Fibroblast of peridontal ligament (primary cell): ENCODE measurements around the gene CLDN24.
A peak's percentile ranks its signal among the peaks of the same experiment; 100 is the strongest.

Experiments used
- DNase-seq: peaks from one replicate; pipeline ENCODE4 v3.0.0-alpha.2; 2010; ENCODE audit errors: extremely low read depth

The CLDN24 gene

DNA sequence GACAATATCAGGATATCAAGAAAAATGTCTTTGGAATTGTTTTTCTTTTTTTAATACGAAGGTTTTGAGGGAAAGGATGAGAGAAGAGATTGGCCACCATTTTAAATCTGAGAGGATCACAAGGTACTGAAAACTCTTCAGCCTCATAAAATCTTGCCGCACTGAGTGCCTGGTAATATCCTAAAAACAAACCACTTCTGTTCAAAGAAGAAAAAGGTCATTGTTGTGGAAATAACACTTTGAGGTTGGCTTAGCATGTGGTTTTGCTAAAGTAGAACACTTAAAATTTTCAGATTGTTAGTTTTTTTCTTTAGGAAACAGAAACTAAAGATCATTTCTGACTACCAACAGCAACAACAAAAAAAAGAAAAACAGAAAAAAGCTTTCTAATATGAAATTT lies 1.1 kb downstream of the CLDN24 start:
- DNase-seq = no peak

DNA sequence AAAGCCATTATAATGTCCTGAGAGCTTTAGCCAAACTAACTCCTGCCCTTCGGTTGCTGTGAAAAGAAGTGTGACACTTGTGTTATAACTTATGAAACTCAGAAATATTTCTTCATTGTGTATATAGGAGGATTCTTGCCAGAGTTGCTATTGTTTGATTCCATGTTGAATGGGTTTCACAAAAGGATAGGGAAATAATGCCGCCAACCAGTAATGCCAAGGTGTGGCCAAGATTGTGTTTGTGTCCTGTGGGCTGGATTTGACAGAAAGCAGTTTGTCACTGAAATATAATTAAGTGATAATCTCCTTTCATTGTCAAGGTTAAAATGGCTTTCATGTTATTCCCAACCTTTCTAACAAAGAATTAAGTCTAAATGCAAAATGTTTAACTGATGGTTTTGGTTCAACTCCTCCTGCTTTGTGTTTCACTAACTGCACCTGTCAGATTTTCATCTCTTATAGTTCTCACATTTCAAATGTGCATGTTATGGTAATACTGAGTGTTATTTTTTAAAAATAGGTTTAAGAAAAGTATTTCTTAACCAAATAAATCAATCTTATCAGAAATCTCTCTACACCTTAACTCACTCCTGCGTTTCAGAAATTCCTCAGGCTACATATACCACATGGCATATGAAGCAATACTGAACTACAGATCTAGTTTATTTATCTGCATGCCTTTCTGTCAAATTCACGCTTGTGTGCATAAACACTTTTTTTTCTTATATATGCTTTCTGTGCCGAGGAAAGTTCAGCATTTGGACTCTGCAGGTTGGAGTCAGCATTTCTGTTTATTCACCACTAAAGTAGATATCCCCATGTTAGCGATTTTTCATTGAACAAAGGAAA lies 1.8 kb downstream of the CLDN24 start, which contains the start of gene CLDN22:
Gene CLDN22, minus strand, starts transcription at position 66 of the 849 bp plus-strand sequence. Its CDS starts 58 bp downstream, at position 8.
- no peak for DNase-seq

DNA sequence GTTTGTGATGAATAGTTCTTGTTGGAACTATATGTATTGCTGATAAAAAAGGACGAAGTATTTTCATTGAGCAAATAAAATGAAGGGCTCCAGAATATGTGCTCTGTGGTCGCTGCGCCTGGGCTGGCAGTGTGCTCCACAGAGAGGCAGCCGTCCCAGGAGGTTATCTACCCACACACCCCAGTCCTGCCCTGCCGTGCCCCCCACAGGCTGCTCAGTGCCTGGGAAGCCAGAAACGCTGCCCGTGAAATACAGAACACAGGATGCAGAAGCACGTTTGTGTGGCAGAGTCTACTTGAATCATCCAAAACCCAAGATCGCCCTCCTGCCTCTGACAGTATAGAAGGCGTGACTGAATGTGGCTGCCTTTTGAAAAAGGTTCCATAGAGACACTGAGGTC lies 3.6 kb downstream of the CLDN24 start:
- no peak for DNase-seq

DNA sequence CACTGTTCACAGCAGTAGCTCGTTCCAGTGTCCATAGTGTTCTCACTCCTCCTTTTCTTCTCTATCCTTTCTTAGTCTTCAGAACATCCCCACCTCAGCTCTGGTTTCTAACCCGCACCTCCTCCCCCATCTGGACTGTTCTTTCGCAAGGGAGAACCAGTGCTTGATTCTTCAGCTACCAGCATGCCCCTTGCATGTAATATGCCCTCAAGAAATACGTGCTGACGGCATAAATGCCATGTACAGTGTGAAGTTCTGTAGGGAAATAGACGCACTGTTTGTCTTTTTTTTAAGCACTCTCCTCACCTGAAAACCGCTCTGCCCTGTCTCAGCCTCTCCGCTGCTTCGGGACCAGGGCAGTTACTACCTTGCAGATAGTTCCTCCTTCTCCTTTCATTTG lies 7.4 kb downstream of the CLDN24 start:
- DNase-seq = no peak

DNA sequence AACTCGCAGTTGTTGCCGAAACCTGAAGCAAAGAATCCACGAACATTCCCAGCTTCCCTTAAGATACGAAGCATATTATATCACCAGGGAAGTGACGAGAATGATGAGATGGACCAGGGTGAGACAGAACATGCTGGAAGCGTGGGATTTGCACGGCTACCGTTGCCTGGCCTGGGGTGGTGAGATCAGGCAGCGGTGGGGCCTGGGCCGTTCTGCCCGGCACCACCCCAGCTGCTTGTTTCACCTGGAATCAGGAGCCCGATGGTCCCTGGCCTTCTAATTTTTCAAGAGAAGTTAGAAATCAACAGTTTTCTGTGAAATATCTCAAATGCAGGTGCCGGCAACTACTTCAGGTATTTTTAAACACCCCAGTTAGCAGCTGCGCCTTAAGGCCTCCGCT lies 7.9 kb downstream of the CLDN24 start:
- DNase-seq = no peak

DNA sequence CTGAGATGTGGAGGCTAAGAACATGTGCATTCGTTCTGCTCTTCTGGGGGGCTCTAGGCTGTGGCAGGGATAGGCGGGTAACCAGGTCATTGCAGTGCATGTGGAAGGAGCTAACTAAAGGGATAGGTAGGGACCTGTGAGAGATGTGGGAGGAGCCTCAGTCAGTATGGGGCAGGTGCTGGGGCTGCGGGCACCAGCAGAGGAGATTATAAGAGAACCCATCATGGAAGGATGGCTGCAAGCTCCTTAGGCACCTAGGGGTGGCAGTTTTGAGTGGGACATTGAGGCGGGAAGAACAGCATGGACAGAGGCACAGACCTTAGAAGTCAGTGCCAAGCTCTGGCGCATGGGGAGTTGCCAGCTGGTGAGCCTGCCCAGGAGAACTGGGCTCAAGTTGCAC lies 9.4 kb downstream of the CLDN24 start:
- DNase-seq = no peak

DNA sequence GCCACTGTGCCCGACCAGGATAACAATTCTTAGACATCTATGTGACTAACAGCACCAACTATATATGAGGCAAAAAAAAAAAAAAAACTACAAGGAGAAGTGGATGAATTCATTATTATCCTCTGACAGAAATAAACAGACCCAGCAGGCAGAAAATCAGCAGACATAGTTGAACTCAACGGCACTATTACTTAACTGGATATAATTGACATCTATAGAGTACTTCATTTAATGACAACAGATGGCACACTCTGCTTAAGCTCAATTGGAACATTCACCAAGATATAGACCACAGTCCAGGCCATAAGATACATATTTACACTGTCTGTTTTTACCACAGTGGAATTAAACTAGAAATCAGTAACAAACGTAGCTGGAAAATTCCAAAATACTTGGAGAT lies 15.4 kb downstream of the CLDN24 start:
- no peak for DNase-seq

DNA sequence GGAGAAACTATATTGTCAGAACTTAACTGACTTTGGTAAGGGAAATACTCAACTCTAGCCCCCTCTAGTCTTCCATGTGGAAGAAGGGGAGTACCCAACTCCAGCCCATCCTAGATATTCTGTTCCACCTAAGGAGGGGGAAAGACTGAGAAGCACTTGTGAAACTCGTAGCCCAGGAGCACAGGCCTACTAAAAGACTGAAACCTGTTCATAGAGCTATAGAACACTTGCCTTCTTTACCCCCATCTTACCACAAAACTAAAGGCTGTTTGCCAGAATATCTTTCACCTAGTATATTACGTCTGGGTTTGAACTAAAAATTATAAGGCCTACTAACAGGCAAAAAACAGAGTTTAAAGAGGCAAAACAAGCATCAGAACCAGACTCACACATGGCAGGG lies 17.7 kb downstream of the CLDN24 start:
- DNase-seq = no peak

DNA sequence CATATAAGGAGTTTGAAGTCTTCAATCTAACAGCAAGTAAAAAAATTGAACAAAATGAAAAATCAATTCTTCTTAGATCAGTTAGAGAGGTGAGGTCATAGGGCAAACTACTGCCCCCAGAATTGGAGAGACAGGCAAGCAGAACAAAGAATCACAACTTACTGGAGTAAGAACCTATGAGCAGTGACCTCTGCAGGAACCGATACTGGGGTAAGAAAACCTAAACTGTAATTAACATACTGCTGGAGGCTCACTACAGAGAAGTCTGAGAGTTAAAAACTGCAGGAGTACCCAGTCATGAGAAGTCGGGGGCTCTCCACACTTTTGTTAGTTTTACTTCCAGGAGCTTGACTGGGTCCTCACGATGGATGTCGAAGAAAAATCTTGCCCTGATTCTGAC lies 18.2 kb downstream of the CLDN24 start:
- DNase-seq = no peak

DNA sequence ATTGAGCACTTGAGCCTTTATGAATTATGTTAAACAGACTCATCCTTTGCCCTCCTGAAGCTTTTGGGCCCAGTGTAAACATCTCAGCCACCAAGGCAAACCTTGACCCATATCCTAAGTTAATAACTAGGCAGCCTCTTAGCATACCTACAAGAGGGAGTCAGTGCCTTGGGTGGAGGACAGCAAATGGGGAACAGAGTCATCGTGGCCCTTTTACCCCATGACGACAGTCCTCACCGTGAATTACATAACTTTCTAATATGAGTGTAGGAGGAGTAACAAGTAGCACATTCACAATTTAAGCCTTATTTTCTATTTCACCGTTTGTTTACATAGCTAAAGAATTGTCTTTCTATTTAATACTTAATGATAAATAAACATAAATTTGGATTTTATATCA lies 18.9 kb downstream of the CLDN24 start:
- no peak for DNase-seq

DNA sequence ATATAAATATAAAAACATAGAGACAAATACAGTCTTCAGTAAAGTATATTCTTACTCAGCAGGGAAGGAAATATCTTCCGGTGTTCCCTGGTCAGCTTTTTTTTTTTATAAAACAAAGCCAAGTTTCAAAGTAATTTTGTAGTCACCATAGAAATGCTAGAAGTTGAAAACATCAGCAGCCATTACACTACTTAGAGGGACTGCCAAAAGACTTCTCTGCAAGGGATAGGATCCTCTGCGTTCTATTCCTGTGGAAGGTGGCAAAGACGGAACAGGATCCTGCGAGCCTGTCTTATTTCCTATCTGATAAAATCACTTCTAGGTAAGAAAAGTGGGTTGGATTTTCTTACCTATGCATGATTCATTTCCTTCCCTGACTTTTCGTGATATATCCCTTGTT lies 21.6 kb downstream of the CLDN24 start:
- DNase-seq = no peak

DNA sequence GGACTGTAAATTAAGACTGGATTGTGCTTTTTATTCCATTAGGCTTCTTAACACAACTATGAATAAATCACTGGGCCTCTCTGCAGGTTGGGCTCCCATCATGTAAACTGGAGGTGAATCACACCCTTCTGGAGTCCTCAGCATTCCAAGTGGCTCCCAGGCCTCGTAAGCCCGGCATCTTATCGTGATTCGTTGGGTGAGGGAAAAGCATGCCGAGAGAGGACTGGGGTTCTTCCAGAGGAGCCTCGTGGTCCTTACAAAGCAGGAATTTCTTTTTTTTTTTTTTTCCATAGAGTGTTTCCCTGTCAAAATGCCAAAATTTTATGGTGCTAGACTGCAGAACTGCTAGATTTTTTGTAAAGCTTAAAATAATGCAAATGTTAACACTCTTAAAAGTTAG lies 22.2 kb downstream of the CLDN24 start:
- DNase-seq = no peak

DNA sequence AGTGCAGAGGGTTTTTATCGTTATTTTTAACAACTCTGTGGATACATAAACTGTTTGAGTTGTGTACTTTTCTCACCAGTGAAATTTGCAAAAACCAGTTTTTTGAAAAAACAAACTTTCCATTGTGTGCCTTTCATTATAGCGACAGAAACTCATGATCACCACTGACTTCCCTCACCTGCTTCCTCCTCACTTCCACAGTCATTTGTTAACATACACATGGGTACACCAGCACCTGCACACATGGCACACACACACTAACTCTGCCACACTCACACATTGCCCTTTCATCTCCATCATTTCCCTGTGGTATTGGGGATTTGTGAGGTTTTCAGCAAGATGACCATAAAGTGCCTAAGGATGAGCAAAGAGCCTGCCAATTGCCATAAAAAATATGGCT lies 22.8 kb downstream of the CLDN24 start:
- DNase-seq = no peak

DNA sequence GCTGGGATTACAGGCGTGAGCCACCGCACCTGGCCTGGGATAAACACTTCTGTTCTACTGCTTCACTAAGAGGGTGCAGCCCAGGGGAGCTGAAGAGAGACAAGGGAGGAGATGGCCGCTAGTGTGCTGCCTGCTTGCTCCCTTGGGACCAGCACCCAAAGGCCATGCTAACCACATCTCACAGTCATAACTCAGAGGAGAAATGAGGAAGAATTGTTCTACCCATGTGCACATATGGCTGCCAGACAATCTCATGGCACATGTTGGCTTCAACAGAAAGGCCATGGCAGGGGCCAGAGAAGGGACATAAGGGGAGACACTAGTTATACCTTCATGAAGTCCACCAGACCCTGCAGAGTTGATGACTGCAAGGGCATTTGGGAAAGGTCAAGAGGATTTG lies 24.6 kb downstream of the CLDN24 start:
- no peak for DNase-seq

DNA sequence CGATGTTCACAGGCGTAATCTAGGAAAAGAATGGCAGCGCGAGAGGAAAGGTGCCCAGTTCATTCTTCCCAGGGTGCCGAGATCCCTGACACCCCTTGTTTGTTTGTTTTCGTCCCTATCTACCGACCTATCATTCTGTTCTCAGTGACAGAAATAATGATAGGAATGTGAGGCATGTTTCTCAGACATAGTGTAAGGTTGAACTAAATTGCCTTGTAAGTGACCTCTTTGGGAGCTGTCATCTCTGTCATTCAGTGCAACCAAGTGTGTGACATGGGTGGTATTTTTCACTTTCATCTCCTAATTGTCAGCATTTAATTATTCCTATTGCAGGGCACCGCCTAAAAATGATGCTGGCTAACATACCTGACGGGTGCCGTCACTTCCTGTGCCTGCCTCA lies 26.5 kb downstream of the CLDN24 start:
- DNase-seq = no peak

DNA sequence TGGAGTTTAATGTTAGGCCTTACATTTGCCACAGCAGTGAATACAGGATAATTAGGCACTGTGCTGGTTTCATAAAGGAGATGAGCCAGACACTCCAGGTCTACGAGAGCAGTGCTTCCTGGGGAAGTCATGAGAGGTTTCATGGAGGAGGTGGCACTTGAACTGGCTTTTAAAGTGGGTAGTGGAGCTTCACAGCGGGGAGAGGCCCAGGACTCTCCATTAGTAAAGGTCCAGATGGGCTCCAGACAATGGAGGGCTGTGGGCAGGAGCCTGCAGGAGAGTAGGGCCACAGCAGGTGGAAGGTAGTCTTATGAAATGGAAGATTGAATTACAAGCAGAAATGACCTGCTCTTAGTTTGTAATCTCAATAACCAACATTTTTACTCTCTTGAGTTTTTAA lies 31.2 kb downstream of the CLDN24 start:
- DNase-seq = no peak

DNA sequence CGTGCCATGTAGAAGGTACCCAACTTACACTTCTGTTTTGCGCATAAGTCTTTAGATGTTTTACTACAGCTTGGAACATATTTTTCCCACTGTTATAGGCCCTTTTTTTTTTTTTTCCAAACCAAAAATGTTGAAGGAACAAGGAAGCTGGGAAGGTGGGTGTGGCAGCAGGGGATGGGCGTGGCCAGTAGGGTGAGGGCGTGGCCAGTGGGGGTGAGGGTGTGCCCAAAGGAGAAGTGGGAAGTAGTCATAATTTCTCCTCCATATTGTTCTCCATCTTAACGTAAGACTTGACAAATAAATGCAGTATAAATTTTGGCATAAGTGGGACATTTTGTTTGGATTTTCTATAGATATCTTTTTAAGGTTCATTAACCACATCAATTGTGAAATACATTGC lies 32.5 kb downstream of the CLDN24 start:
- no peak for DNase-seq

DNA sequence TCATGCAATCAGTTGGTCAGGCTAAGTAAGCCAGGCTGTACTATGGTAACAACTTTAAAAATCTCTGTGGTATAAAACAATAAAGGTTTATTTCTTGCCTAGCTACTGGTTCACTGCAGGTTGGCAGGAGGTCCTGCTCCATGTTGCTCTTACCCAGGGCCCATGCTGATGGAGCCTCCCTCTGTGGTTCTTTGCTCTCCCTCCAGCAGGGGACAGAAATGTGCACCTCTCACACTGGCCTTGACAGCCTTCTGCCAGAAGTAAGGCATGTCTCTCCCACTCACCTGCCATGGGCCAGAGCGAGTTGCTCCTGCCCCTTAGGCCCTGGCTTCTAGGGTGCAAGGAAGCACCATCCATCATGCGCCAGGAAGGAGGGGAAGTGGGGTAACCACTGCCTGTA lies 33.3 kb downstream of the CLDN24 start:
- DNase-seq = no peak

DNA sequence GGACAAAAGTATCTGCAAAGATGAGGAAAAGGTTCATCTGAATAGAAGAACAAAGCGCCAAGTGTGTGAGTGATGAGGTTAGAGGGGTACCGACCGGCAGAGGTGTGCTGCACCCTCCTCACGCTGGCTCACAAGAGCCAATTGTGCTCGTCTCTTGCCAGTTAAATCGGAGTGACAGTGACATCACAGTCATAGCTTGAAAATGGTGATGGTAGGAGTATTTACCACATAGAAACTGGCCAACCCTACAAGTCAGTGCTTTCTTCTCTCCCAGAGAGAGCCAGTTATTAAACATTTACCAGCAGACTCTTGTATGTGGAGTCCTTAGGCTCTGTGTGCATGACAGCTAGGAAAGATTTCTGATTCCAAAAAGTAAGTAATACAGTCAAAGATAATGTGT lies 34.5 kb downstream of the CLDN24 start:
- DNase-seq = no peak

DNA sequence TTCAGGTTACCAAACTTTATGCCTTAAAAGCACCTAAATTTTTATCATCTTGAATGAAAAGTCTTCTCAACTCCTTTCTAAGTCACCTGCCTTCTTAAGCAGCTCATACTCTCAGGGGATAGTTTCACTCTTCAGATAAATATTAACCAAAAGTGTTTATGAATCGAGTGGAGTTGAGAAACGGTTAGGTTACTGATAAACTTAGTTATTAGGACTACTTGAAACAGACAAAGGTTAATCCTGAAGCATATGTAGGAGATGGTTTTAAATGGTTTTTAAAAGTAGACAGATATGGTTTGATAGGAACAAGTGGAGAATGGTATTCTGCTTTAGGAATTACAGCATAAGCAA lies 34.9 kb downstream of the CLDN24 start:
- no peak for DNase-seq

DNA sequence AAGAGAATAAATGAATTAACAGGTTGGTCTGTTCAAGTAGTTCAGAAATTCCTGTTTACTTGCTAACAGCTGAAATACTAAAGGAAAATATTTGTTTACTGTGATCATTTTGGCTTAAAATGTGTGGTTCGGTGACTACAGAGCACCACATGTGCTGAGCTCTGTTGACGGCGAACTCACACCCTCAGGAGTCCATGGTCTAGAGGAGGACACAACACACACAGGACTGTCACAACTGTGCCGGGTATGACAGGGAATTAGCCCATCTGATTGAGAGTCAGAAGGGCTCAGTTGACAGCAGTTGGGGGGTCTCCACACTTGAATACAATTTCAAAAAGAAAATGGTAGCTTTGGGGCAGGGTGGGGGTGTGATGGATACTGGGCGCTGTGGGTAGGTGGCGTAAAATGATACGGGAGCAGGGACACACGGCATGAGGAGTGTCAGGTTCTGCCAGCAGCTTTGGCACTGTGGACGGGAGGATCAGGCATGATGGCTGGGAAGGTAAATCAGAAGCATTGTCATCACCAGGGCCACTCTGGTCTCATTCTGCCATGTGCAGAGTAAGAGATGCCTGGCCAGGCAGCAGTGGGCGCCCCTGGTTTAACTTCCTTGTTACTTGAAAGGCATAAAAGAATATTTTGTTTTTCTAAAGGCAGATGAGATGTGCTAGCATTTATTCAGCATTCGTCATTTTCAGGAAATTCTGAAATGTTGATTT lies 35.5 kb downstream of the CLDN24 start:
- no peak for DNase-seq

DNA sequence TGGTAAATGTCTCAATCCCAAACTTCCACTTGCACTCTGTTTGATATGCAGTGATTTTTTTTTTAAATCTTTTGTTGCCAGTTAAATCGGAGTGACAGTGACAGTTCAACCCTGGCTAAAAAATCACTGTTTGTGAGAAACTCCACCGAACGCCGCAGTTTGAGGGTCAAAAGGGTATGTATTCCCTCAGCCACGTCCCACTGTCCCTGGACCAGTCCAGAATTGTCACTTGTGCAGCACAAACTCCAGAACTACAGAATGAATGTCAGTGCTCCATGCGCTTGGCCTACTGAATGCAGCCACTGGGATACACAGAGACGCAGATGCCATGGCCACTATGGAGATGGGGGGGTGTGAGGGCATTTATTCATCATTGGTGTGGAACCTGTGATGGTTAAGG lies 36.3 kb downstream of the CLDN24 start:
- no peak for DNase-seq

DNA sequence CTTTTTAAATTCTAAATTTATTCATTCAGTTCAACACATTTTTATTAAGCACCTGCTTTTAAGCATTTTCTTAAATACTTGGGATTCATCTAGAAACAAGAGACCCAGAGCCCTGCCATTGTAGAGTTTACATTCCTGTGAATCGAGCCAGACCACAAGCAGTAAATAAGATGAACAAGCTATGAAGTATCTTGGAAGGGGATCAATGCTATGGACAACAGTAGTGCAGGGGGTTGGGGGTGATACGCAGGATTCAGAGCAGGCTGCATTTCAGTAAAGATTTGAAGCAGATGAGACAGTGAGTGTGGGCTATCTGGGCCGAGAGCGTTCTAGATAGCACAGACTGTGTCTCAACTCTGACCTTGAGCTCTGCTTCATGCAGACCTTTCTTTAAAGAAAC lies 37.3 kb downstream of the CLDN24 start:
- peak; percentile 90 for DNase-seq
